ENCODE results near the gene RYR1.

DNA sequence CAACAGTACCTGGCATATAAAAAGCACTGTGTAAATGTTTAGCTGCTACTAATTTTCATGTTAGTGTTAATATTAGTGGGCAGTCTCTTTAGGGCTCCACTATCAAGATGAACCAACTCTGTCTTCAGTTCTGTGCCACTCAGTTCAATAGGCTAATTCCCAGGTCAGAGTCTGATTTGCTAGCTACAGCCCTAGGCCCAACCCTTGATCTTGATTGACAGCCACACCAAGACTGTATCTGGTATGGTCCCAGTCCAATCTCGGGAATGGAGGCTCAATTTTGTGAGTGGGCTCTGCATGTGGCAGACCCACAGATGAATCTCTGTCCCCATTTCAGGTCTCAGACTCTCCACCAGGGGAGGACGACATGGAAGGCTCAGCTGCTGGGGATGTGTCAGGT lies 138.2 kb downstream of the RYR1 start:
- no peak for TF ChIP-seq POLR2A (IDR thresholded peaks at IDR 0.05)
- TF ChIP-seq, protein P1, sequence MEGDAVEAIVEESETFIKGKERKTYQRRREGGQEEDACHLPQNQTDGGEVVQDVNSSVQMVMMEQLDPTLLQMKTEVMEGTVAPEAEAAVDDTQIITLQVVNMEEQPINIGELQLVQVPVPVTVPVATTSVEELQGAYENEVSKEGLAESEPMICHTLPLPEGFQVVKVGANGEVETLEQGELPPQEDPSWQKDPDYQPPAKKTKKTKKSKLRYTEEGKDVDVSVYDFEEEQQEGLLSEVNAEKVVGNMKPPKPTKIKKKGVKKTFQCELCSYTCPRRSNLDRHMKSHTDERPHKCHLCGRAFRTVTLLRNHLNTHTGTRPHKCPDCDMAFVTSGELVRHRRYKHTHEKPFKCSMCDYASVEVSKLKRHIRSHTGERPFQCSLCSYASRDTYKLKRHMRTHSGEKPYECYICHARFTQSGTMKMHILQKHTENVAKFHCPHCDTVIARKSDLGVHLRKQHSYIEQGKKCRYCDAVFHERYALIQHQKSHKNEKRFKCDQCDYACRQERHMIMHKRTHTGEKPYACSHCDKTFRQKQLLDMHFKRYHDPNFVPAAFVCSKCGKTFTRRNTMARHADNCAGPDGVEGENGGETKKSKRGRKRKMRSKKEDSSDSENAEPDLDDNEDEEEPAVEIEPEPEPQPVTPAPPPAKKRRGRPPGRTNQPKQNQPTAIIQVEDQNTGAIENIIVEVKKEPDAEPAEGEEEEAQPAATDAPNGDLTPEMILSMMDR (IDR thresholded peaks at IDR 0.05): no peak
